PC-9 (cell line): Measurements from ENCODE around the gene CCDC146. TPM values are rescaled to one million over a fixed set of nuclear protein-coding genes. Genes with fewer than 3 reads are reported as not detected.

Experiments
- BruUV-seq: library from RNA; stranded (reverse); fragments of 400-500 nt; replicated peaks from 2 replicates; lab custom pipeline; 2021; lab: Mats Ljungman, UMichigan
- CTCF ChIA-PET: fragments of 300-600 bp; sonication (Branson Sonifier 250); formaldehyde crosslinking; loops from one replicate; lab custom pipeline; 2022; ENCODE audit warnings: antibody characterized with exemption; lab: Charles Lee
- POLR2A ChIA-PET: fragments of 300-600 bp; sonication (Branson Sonifier 250); formaldehyde crosslinking; loops from one replicate; lab custom pipeline; 2022; ENCODE audit warnings: antibody characterized with exemption; ENCODE audit not compliant: unreplicated experiment; lab: Charles Lee
- DNase-seq, 2 experiments: peaks; one replicate each; pipeline versions ENCODE4 v3.0.0 to v3.0.0-alpha.2; 2015 to 2022; ENCODE audit warnings: mixed read lengths in 1 of 2
- H2AFZ ChIP-seq: fragments of 200-600 bp; sonication (generic); 2 replicates; pipeline ENCODE4 v1.8.1; 2017; ENCODE audit warnings: antibody characterized with exemption
- H3F3A ChIP-seq: fragments of 200-600 bp; sonication (generic); 2 replicates; pipeline ENCODE4 v1.8.1; 2017; ENCODE audit warnings: antibody characterized with exemption, mild to moderate bottlenecking, low read depth; ENCODE audit not compliant: insufficient read depth
- H3K27ac ChIP-seq: fragments of 200-600 bp; sonication (generic); 2 replicates; pipeline ENCODE4 v1.6.1; 2016; ENCODE audit warnings: mixed run types
- H3K27me3 ChIP-seq: fragments of 200-600 bp; sonication (generic); 2 replicates; pipeline ENCODE4 v1.6.1; 2016; ENCODE audit warnings: low read depth, mixed run types; ENCODE audit not compliant: insufficient read depth
- H3K36me3 ChIP-seq: fragments of 200-600 bp; sonication (generic); 2 replicates; pipeline ENCODE4 v1.6.1; 2016; ENCODE audit warnings: low read depth, mixed run types
- H3K4me1 ChIP-seq: fragments of 200-600 bp; sonication (generic); replicated peaks from 2 replicates; pipeline ENCODE4 v1.6.1; 2016; ENCODE audit warnings: mixed run types; ENCODE audit not compliant: insufficient read depth
- H3K4me2 ChIP-seq: fragments of 200-600 bp; sonication (generic); 2 replicates; pipeline ENCODE4 v1.6.1; 2017; ENCODE audit warnings: mixed run types
- H3K4me3 ChIP-seq: fragments of 200-600 bp; sonication (generic); 2 replicates; pipeline ENCODE4 v1.6.1; 2016; ENCODE audit warnings: mixed run types
- H3K79me2 ChIP-seq: fragments of 200-600 bp; sonication (generic); 2 replicates; pipeline ENCODE4 v1.6.1; 2017; ENCODE audit warnings: low read depth, mixed run types
- H3K9me2 ChIP-seq: fragments of 200-600 bp; sonication (generic); 2 replicates; pipeline ENCODE4 v1.8.1; 2017; ENCODE audit warnings: mild to moderate bottlenecking; ENCODE audit not compliant: insufficient read depth
- H3K9me3 ChIP-seq: fragments of 200-600 bp; sonication (generic); 2 replicates; pipeline ENCODE4 v1.8.1; 2016; ENCODE audit warnings: low read depth; ENCODE audit not compliant: insufficient read depth
- H4K20me1 ChIP-seq: fragments of 200-600 bp; sonication (generic); 2 replicates; pipeline ENCODE4 v1.8.1; 2017; ENCODE audit not compliant: insufficient read depth
- CTCF ChIP-seq: fragments of 200-600 bp; sonication (generic); conservative IDR thresholded peaks from 2 replicates; pipeline ENCODE4 v1.6.1; 2017; ENCODE audit warnings: mixed run types, antibody characterized with exemption, mild to moderate bottlenecking, moderate library complexity
- EZH2 ChIP-seq: fragments of 200-600 bp; sonication (generic); IDR thresholded peaks from 2 replicates; pipeline ENCODE4 v1.8.0; 2017; ENCODE audit warnings: antibody characterized with exemption, low read depth
- intact Hi-C: fragments of 100-400 bp; cut with micrococcal nuclease; formaldehyde crosslinking; loops from one replicate; pipeline ENCODE4 v1.10.0; 2022; ENCODE audit not compliant: unreplicated experiment
- total RNA-seq: library from RNA; stranded (reverse); gene quantifications from 2 replicates; pipeline ENCODE4 v1.2.3, GENCODE V29; 2021

The CCDC146 gene
- total RNA-seq, 1 experiment from 2014 or later, result 15.9 TPM

DNA sequence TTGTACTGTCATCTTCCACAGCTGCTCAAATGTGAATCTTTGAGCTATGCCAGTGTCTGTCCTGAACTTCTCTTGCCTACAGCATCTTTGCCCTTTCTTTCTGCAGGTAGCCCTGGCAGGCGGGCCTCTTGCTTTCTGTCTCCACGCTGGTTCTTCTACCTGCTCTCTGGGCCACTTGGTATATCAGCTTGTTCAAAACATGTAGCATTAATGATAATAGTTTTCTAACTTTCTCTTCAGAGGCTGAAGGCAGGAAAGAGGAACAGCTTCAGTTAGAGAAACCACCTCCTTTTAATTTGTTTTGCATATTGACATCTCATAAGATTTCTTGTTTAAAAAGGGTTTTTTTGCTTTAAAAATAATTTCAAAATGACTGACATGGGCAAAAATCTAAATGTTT, 78.1 kb downstream of the CCDC146 start:
- no peak overlapping the region for H3K4me3 ChIP-seq
- no TSS peak for BruUV-seq
- H3K27ac ChIP-seq, result no peak overlapping the region
- H3K4me1 ChIP-seq, result no peaks in the 10 kb centered on the region
- no peaks in the 10 kb centered on the region for H4K20me1 ChIP-seq
- no peaks in the 10 kb centered on the region for H3K36me3 ChIP-seq
- H3K9me3 ChIP-seq, result no peaks in the 10 kb centered on the region
- intact Hi-C loops, result no loop called here
- no peak for TF ChIP-seq CTCF
- no peak for TF ChIP-seq EZH2
- no peaks in the 10 kb centered on the region for H3K27me3 ChIP-seq
- no peak overlapping the region for H3K4me2 ChIP-seq
- H3F3A ChIP-seq, result no peaks in the 10 kb centered on the region
- ChIA-PET POLR2A (interaction anchor here (0.8 kb wide), 1 partner anchor 243 kb away, joined by 4 read pairs; no protein-coding TSS in a partner anchor), CTCF (interaction anchor here (0.6 kb wide), 1 partner anchor 25 kb away, joined by 7 read pairs; no protein-coding TSS in a partner anchor)
- no peaks in the 10 kb centered on the region for H3K9me2 ChIP-seq
- no peaks in the 10 kb centered on the region for H3K79me2 ChIP-seq
- DNase-seq, result no peak
- no peak overlapping the region for H2AFZ ChIP-seq

GRCh38 chr7:77202481-77202976, 80.1 kb downstream of the CCDC146 start:
- Histone ChIP-seq H3K79me2 (no peaks in the 10 kb centered on the region), H3K27ac (no peak overlapping the region), H4K20me1 (no peaks in the 10 kb centered on the region), H3F3A (no peaks in the 10 kb centered on the region), H3K4me3 (no peak overlapping the region), H3K36me3 (no peaks in the 10 kb centered on the region), H3K4me2 (no peak overlapping the region), H3K4me1 (no peaks in the 10 kb centered on the region), H2AFZ (no peak overlapping the region), H3K9me3 (no peaks in the 10 kb centered on the region), H3K27me3 (no peaks in the 10 kb centered on the region), H3K9me2 (no peaks in the 10 kb centered on the region)
- DNase-seq, result no peak
- intact Hi-C loops, result no loop called here
- POLR2A ChIA-PET, result no interaction called here
- CTCF ChIA-PET, result no interaction called here
- no TSS peak for BruUV-seq
- TF ChIP-seq CTCF, result no peak
- TF ChIP-seq EZH2, result no peak

DNA sequence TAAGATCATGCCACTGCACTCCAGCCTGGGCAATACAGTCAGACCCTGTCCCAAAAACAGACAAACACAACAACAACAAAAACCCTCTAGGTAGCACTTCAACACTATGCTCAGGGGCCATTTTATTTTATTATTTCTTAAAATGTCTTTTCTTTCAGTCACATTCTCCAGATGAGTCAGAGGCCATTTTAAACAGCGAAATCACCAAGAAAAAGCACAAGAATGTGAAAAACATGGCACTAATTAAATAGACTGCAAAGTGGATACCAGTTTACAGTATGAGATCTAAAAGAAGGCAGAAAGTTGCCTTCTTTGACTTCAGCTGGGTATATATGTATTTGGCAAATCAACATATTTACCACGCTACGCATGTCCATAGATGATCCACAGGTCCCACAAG, 83.3 kb downstream of the CCDC146 start:
- Histone ChIP-seq H3K9me2 (no peaks in the 10 kb centered on the region), H3K4me1 (no peaks in the 10 kb centered on the region), H4K20me1 (no peaks in the 10 kb centered on the region), H3K4me3 (no peak overlapping the region), H3K27me3 (no peaks in the 10 kb centered on the region), H3K4me2 (no peak overlapping the region), H3K36me3 (no peaks in the 10 kb centered on the region), H3K27ac (no peak overlapping the region), H3K9me3 (0 out of 2 replicates have a peak, but pooled peaks cover 7% of the 10 kb centered on the region), H3K79me2 (no peaks in the 10 kb centered on the region), H3F3A (no peaks in the 10 kb centered on the region), H2AFZ (no peak overlapping the region)
- no peak for TF ChIP-seq CTCF
- TF ChIP-seq EZH2, result no peak
- ChIA-PET POLR2A (no interaction called here), CTCF (no interaction called here)
- intact Hi-C loops, result no loop called here
- no TSS peak for BruUV-seq
- DNase-seq, result no peak
